Measurements from ENCODE around the gene MUC12. TPM values are rescaled to one million over a fixed set of nuclear protein-coding genes. Genes with fewer than 3 reads are reported as not detected.
"Not testable (repeated sequence)": the region's sequence is repeated elsewhere in the genome, so short reads cannot be mapped to it uniquely, and the experiment has no call there.

MUC12 gene
- total and polyA plus RNA-seq, 2 of the 8 experiments (the other 6 are each of a cell fraction or from before 2014, with no cell fraction given), result 7.7 to 16.2 TPM

GRCh38 chr7:100985033-100985797 is 15.8 kb downstream of the MUC12 start:
- H3K27ac ChIP-seq (ENCODE audit: low read depth, low read length); H3K4me1 ChIP-seq (replicated peaks in 1 of 4; ENCODE audit: control insufficient read depth in 3 of 4, insufficient read depth in 4 of 4, low read length in 3 of 4); H4K8ac ChIP-seq (ENCODE audit: extremely low read depth, insufficient read depth, low read length); H3K27me3 ChIP-seq (replicated peaks in 1 of 4; ENCODE audit: control insufficient read depth in 3 of 4, extremely low read depth in 1 of 4, insufficient read depth in 3 of 4, low read length in 3 of 4); H3K14ac ChIP-seq (ENCODE audit: insufficient read length); H2BK15ac ChIP-seq (ENCODE audit: low read length); H2BK20ac ChIP-seq (ENCODE audit: low read length); H3K79me2 ChIP-seq (ENCODE audit: control insufficient read depth in 1 of 2, insufficient read depth in 2 of 2, low read length in 2 of 2); H3K79me1 ChIP-seq (ENCODE audit: low read depth, low read length); H2BK5ac ChIP-seq (ENCODE audit: low read depth, low read length); H3K23ac ChIP-seq (ENCODE audit: insufficient read length); H2BK120ac ChIP-seq (replicated peaks; ENCODE audit: low read depth, low read length); H3K56ac ChIP-seq (replicated peaks; ENCODE audit: insufficient read length, low read depth, low read length); H3K4ac ChIP-seq (replicated peaks; ENCODE audit: insufficient read length, low read depth, low read length); H2BK12ac ChIP-seq (ENCODE audit: low read depth, low read length); H3K9ac ChIP-seq (replicated peaks in 1 of 4; ENCODE audit: extremely low read depth in 1 of 4, low read depth in 3 of 4, low read length in 3 of 4); FAIRE-seq; H4K91ac ChIP-seq (replicated peaks; ENCODE audit: insufficient read length, low read length); H3K18ac ChIP-seq (ENCODE audit: extremely low read depth, low read length); DNase-seq (ENCODE audit: low read depth in 1 of 2, low spot score in 2 of 2); H2AFZ ChIP-seq (ENCODE audit: low read length); H3K36me3 ChIP-seq (ENCODE audit: control insufficient read depth in 2 of 4, insufficient read depth in 4 of 4, low read length in 3 of 4); H3K9me3 ChIP-seq (ENCODE audit: insufficient read depth in 2 of 2, low read depth in 1 of 2, low read length in 1 of 2); H4K5ac ChIP-seq (ENCODE audit: insufficient read length, low read depth, low read length); H3K4me2 ChIP-seq (ENCODE audit: insufficient read depth in 1 of 2, low read depth in 2 of 2, low read length in 2 of 2); H4K20me1 ChIP-seq (replicated peaks in 1 of 2; ENCODE audit: control insufficient read depth in 1 of 2, insufficient read depth in 2 of 2, low read length in 2 of 2); H3K4me3 ChIP-seq (ENCODE audit: extremely low read depth in 1 of 4, insufficient read depth in 2 of 4, low read depth in 3 of 4, low read length in 4 of 4); H3K23me2 ChIP-seq (ENCODE audit: low read depth, low read length); POLR2A ChIA-PET (ENCODE audit: partially characterized antibody): not testable (repeated sequence)
- H2AK5ac ChIP-seq (ENCODE audit: low read depth, low read length), result 0 out of 2 replicates have a peak overlapping the region, but pooled peaks have one; percentile 53
- CTCF ChIA-PET (ENCODE audit: partially characterized antibody), result interaction anchor here (1.0 to 1.4 kb wide), 2 partner anchors 12 to 27 kb away, joined by 3 to 7 read pairs; no protein-coding TSS in a partner anchor
- 83% methylated on average over 4 of the region's 4 CpGs; no CpG with 5 or more reads in 1 of the 2 experiments for WGBS, 2 experiments (ENCODE audit: extremely low coverage in 1 of 2, insufficient coverage in 1 of 2, insufficient read length in 1 of 2, insufficient replicate concordance in 2 of 2, low coverage in 1 of 2, low lambda C conversion rate in 2 of 2, missing lambda C conversion rate in 1 of 2)
